Progenitor cell of endocrine pancreas (in vitro differentiated cells): Measurements from ENCODE around the gene OR6V1. TPM values are rescaled to one million over a fixed set of nuclear protein-coding genes. Genes with fewer than 3 reads are reported as not detected.

Experiments used
- DNase-seq: peaks from one replicate; pipeline ENCODE4 v3.0.0; 2021; ENCODE audit warnings: low spot score; ENCODE audit not compliant: unreplicated experiment
- H3K27ac Mint-ChIP-seq: 2 replicates; pipeline ENCODE4 v1.8.0; 2021; ENCODE audit warnings: mild to moderate bottlenecking, moderate library complexity, mixed read lengths
- H3K27me3 Mint-ChIP-seq: 2 replicates; pipeline ENCODE4 v1.8.0; 2021; ENCODE audit warnings: mixed read lengths
- H3K36me3 Mint-ChIP-seq: 2 replicates; pipeline ENCODE4 v1.8.0; 2022; ENCODE audit warnings: mixed read lengths; ENCODE audit not compliant: insufficient read depth
- H3K4me1 Mint-ChIP-seq: 2 replicates; pipeline ENCODE4 v1.8.0; 2021; ENCODE audit warnings: low read depth, mixed read lengths
- H3K4me3 Mint-ChIP-seq: 2 replicates; pipeline ENCODE4 v1.8.0; 2021; ENCODE audit warnings: low read depth, mild to moderate bottlenecking, moderate library complexity, mixed read lengths
- H3K9me3 Mint-ChIP-seq: 2 replicates; pipeline ENCODE4 v1.8.0; 2021; ENCODE audit warnings: low read depth, mixed read lengths
- total RNA-seq: library from RNA; stranded (reverse); gene quantifications from 2 replicates; pipeline ENCODE4 v1.2.1, GENCODE V29; 2021
- TF ChIP-seq, protein P1 (sequence below): fragments of 200-600 bp; sonication (generic); IDR thresholded peaks from one replicate; pipeline ENCODE4 v1.5.0; 2021; ENCODE audit warnings: antibody characterized with exemption, mild to moderate bottlenecking; ENCODE audit not compliant: unreplicated experiment

The OR6V1 gene
- total RNA-seq, 1 donor from 2014 or later, result not detected

DNA sequence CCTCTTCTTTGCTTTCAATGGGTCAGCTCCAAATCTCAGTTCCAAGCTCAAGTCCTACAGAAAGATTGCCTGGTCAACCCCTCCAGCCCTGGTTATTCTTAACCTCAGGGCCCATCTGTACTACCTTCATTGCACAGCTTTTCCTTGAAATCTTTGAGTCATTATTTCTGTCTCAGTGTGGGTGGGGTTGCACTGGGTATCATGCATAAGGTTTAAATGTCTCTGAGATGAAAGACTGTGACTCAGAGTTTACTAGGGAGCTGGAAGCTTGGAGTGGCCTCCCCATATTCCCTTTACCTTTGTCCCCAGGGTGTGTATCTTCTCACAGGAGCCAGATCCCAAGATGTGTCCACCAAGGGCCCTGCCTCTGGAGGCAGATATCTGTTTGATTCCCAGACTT, 3.3 kb upstream of the OR6V1 start:
- H3K36me3 Mint-ChIP-seq, result no peaks in the 10 kb centered on the region
- no peak for DNase-seq
- H3K27ac Mint-ChIP-seq, result no peak overlapping the region
- TF ChIP-seq, protein P1, sequence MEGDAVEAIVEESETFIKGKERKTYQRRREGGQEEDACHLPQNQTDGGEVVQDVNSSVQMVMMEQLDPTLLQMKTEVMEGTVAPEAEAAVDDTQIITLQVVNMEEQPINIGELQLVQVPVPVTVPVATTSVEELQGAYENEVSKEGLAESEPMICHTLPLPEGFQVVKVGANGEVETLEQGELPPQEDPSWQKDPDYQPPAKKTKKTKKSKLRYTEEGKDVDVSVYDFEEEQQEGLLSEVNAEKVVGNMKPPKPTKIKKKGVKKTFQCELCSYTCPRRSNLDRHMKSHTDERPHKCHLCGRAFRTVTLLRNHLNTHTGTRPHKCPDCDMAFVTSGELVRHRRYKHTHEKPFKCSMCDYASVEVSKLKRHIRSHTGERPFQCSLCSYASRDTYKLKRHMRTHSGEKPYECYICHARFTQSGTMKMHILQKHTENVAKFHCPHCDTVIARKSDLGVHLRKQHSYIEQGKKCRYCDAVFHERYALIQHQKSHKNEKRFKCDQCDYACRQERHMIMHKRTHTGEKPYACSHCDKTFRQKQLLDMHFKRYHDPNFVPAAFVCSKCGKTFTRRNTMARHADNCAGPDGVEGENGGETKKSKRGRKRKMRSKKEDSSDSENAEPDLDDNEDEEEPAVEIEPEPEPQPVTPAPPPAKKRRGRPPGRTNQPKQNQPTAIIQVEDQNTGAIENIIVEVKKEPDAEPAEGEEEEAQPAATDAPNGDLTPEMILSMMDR, result no peak
- no peaks in the 10 kb centered on the region for H3K4me1 Mint-ChIP-seq
- no peaks in the 10 kb centered on the region for H3K9me3 Mint-ChIP-seq
- H3K27me3 Mint-ChIP-seq, result peaks cover 26% of the 10 kb centered on the region
- H3K4me3 Mint-ChIP-seq, result no peak overlapping the region

DNA sequence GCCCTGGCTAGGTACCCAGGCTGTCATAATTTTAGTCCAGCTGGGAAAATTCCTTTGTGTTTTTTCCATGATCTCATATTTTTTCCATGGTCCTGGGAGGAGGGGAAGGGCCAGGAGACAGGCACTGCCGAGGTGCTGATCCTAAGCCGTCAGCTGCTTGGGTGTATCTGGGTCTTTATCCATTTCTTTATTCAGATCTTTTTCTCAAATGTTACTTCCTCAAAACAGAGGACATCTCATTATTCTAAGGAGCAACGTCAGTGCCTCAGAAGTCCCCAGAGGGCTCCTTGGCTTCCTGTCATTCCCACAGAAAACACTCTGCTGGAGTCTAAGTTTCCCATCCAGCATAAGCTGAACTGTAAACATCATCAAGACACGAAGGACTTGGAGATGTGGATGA, 2.8 kb upstream of the OR6V1 start:
- Mint-ChIP-seq H3K36me3 (no peaks in the 10 kb centered on the region), H3K9me3 (no peaks in the 10 kb centered on the region), H3K27ac (no peak overlapping the region), H3K4me1 (no peaks in the 10 kb centered on the region), H3K4me3 (no peak overlapping the region), H3K27me3 (peaks cover 26% of the 10 kb centered on the region)
- no peak for DNase-seq
- TF ChIP-seq, protein P1, result no peak

- Mint-ChIP-seq H3K27me3 (peaks cover 23% of the 10 kb centered on the region), H3K36me3 (no peaks in the 10 kb centered on the region), H3K4me1 (no peaks in the 10 kb centered on the region), H3K27ac (no peak overlapping the region), H3K9me3 (no peaks in the 10 kb centered on the region), H3K4me3 (no peak overlapping the region)
- no peak for DNase-seq
- TF ChIP-seq, protein P1, result no peak
These were observed 1.2 kb upstream of the OR6V1 start for GRCh38 chr7:143050931-143051330.

DNA sequence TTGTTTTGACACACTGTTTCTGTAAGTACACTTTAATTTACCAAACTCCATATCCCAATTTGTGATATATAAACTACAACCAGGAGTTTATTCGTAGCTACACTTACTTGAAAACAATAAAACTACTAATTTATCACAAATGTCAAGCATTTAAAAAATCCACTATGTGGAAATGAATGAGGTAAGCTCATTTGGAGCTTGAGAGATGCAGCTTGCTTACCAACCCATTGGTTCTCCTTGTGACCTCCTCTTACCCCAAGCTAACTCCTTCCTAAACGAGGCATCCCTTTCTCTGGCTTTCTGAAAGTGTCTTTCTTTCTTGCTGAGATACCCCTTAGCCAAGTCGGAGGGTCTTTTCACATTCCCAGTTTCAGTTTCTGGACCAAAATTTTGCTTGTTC, 2.5 kb downstream of the OR6V1 start:
- peaks cover 17% of the 10 kb centered on the region for H3K27me3 Mint-ChIP-seq

GRCh38 chr7:143055754-143056153, 3.6 kb downstream of the OR6V1 start:
- TF ChIP-seq, protein P1, result no peak
- Mint-ChIP-seq H3K4me1 (no peaks in the 10 kb centered on the region), H3K27me3 (peaks cover 13% of the 10 kb centered on the region), H3K36me3 (no peaks in the 10 kb centered on the region), H3K4me3 (no peak overlapping the region), H3K9me3 (no peaks in the 10 kb centered on the region), H3K27ac (no peak overlapping the region)
- DNase-seq, result no peak

More for the DNA sequence above, 2.5 kb downstream of the OR6V1 start:
- no peaks in the 10 kb centered on the region for H3K36me3 Mint-ChIP-seq
- no peak overlapping the region for H3K4me3 Mint-ChIP-seq
- DNase-seq, result no peak
- no peaks in the 10 kb centered on the region for H3K9me3 Mint-ChIP-seq
- no peak overlapping the region for H3K27ac Mint-ChIP-seq
- H3K4me1 Mint-ChIP-seq, result no peaks in the 10 kb centered on the region
- TF ChIP-seq, protein P1, result no peak
